K562 (cell line): ENCODE measurements around the gene TBP. TPM values are rescaled to one million over a fixed set of nuclear protein-coding genes. Genes with fewer than 3 reads are reported as not detected.

Experiments used
- CC2D1A ChIP-seq: fragments of 450-650 bp; IDR thresholded peaks from 2 replicates; pipeline ENCODE4 v1.6.1; 2017; ENCODE audit warnings: mild to moderate bottlenecking
- KDM2B ChIP-seq: fragments of 250-450 bp; sonication (Bioruptor Pico); IDR thresholded peaks from 2 replicates; pipeline ENCODE4 v1.8.0; 2021; ENCODE audit warnings: mild to moderate bottlenecking, moderate library complexity
- LARP7 ChIP-seq: fragments of 450-650 bp; IDR thresholded peaks from 2 replicates; pipeline ENCODE4 v1.6.1; 2016
- MAFF ChIP-seq: IDR thresholded peaks from 2 replicates; pipeline ENCODE4 v1.6.1; 2012; ENCODE audit warnings: low read length, improper control_type of control experiment
- MCM3 ChIP-seq: fragments of 450-650 bp; IDR thresholded peaks from 2 replicates; pipeline ENCODE4 v1.6.1; 2016
- MEF2A ChIP-seq: IDR thresholded peaks from 2 replicates; pipeline ENCODE4 v1.6.1; 2011; ENCODE audit warnings: low read depth, mild to moderate bottlenecking, low read length, moderate library complexity; ENCODE audit not compliant: control insufficient read depth
- MEIS2 ChIP-seq: fragments of 450-650 bp; IDR thresholded peaks from 2 replicates; pipeline ENCODE4 v1.6.1; 2014; ENCODE audit warnings: mild to moderate bottlenecking; ENCODE audit not compliant: partially characterized antibody
- MTA2 ChIP-seq: fragments of 450-650 bp; IDR thresholded peaks from 2 replicates; pipeline ENCODE4 v1.6.1; 2016; ENCODE audit warnings: low read depth
- NFYB ChIP-seq: IDR thresholded peaks from 2 replicates; pipeline ENCODE4 v1.6.1; 2011; ENCODE audit warnings: mild to moderate bottlenecking, moderate library complexity; ENCODE audit not compliant: insufficient read length; ENCODE audit errors: extremely low read depth
- PML ChIP-seq: IDR thresholded peaks from 2 replicates; pipeline ENCODE4 v1.6.1; 2012; ENCODE audit warnings: low read length, inconsistent platforms
- RAD51 ChIP-seq: fragments of 450-650 bp; IDR thresholded peaks from 2 replicates; pipeline ENCODE4 v1.7.1; 2016; ENCODE audit warnings: low read depth, mild to moderate bottlenecking, borderline replicate concordance
- TAF7 ChIP-seq: fragments of 450-650 bp; IDR thresholded peaks from 2 replicates; pipeline ENCODE4 v1.6.1; 2016; ENCODE audit warnings: missing genetic modification characterization, missing compliant biosample characterization
- TARDBP ChIP-seq: fragments of 450-650 bp; IDR thresholded peaks from 2 replicates; pipeline ENCODE4 v1.6.1; 2016
- YY1 ChIP-seq, 3 experiments: IDR thresholded peaks; 2 replicates each; pipeline ENCODE4 v1.6.1; 2011; ENCODE audit warnings: low read length in 2 of 3, mild to moderate bottlenecking in 2 of 3, moderate library complexity in 2 of 3, borderline replicate concordance in 1 of 3, control low read depth in 1 of 3, low read depth in 1 of 3; ENCODE audit not compliant: insufficient read depth in 3 of 3, insufficient replicate concordance in 2 of 3, control insufficient read depth in 1 of 3, insufficient read length in 1 of 3; ENCODE audit errors: extremely low read depth in 1 of 3
- ZNF274 ChIP-seq: IDR thresholded peaks from 2 replicates; pipeline ENCODE4 v1.6.1; 2011; ENCODE audit warnings: low read depth, mild to moderate bottlenecking, low read length, moderate library complexity, borderline replicate concordance
- ZNF77 ChIP-seq: fragments of 250-450 bp; sonication (Bioruptor Pico); IDR thresholded peaks from 2 replicates; pipeline ENCODE4 v1.5.0; 2020
- polyA plus RNA-seq, 8 experiments: library from polyadenylated mRNA; depleted of rRNA in 4 of 8; stranded (reverse) in 5 of 8; unstranded in 3 of 8; fragments of >200 nt; fragmentation: Nextera tagmentation in 2 of 8; fragmentation: Illumina TruSeq in 1 of 8; extraction: Ambion mirVana in 2 of 8; extraction: Trizol in 1 of 8; gene quantifications; 2 replicates each; pipeline versions ENCODE4 v1.2.1 to v1.2.3, GENCODE V29; 2011 to 2014; ENCODE audit warnings: inconsistent platforms in 1 of 8, missing spikeins in 1 of 8
- total RNA-seq, 7 experiments: library from RNA; depleted of rRNA in 6 of 7; stranded (reverse); fragments of >200 nt in 6 of 7; fragmentation: Illumina TruSeq in 2 of 7; extraction: Trizol in 2 of 7; gene quantifications; 2 replicates each; pipeline versions ENCODE4 v1.2.1 to v1.2.3, GENCODE V29; 2011 to 2021; ENCODE audit warnings: low replicate concordance in 1 of 7
- TF ChIP-seq, protein P1 (sequence below): fragments of 250-450 bp; sonication (Bioruptor Pico); IDR thresholded peaks from 2 replicates; pipeline ENCODE4 v1.8.0; 2022; ENCODE audit warnings: inconsistent platforms, mild to moderate bottlenecking, moderate library complexity, borderline replicate concordance
- TF ChIP-seq, protein P2 (sequence below): fragments of 250-450 bp; sonication (Bioruptor Pico); IDR thresholded peaks from 2 replicates; pipeline ENCODE4 v1.8.0; 2022; ENCODE audit warnings: moderate library complexity, mild to moderate bottlenecking, inconsistent platforms
- TF ChIP-seq, protein P3 (sequence below): fragments of 250-450 bp; sonication (Bioruptor Pico); IDR thresholded peaks from 2 replicates; pipeline ENCODE4 v1.5.0; 2022; ENCODE audit warnings: mild to moderate bottlenecking
- TF ChIP-seq, protein P4 (sequence below): fragments of 450-650 bp; IDR thresholded peaks from 2 replicates; pipeline ENCODE4 v1.6.1; 2017; ENCODE audit warnings: antibody characterized with exemption

Gene TBP
- total and polyA plus RNA-seq, 9 of the 15 experiments (the other 6 are each of a cell fraction or from before 2014, with no cell fraction given) = 28.5 to 86.1 (median 39.5) TPM

DNA sequence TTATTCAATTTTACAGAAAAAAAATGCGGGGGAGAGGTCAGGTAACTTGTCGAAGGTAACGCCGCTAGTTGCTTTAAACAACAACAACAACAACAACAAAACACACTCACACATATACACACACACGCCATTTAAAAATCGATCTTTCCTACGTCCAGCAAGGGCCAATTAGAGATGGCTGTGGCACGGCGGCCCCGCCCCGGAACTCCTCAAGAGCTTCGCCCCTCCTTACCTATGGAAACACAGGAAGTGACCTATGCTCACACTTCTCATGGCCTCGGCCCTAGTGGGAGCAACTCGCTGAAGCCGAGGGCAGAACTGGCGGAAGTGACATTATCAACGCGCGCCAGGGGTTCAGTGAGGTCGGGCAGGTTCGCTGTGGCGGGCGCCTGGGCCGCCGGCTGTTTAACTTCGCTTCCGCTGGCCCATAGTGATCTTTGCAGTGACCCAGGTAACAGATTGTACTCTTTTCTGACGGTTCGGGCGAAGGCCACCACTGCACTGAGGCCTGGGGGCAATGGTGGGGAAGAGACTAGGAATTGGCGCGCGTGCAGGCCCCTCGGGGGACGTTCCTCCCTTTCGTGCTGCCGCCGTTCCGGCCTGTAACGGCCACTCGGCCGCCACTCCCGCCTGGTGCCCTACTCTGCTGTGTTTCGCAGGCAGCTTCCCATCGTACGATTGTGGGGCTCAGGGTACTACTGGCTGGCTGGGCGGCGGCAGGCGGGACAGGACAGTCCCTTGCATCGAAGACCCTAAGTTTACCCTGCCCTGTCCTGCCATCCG, at the start of gene TBP (continued):
- TF ChIP-seq YY1 (IDR thresholded peaks at IDR 0.05; ENCODE audit: borderline replicate concordance in 1 of 3, control insufficient read depth in 1 of 3, extremely low read depth in 1 of 3, insufficient read depth in 3 of 3, insufficient read length in 1 of 3, insufficient replicate concordance in 2 of 3, low read depth in 1 of 3, low read length in 2 of 3) (peak; percentile 45 to 89 (median 88)), MCM3 (no peak), CC2D1A (peak; percentile 66; the same call in 1 of the 2 replicates), TAF7 (tag) (peak; percentile 30; the same call in 1 of the 2 replicates), RAD51 (0 out of 2 replicates have a peak, but pooled peaks have one; percentile 5), KDM2B (CRISPR knock-in tag) (peak; percentile 27; the same call in 1 of the 2 replicates), MEIS2 (peak; percentile 39), MAFF (no peak), TARDBP (no peak; the same call in 1 of the 2 replicates), MEF2A (no peak), LARP7 (0 out of 2 replicates have a peak, but pooled peaks have one; percentile 54), ZNF274 (no peak), ZNF77 (no peak), MTA2 (peak; percentile 36; the same call in 1 of the 2 replicates), PML (peak; percentile 72), NFYB (peak; percentile 82)
- TF ChIP-seq, protein P1, sequence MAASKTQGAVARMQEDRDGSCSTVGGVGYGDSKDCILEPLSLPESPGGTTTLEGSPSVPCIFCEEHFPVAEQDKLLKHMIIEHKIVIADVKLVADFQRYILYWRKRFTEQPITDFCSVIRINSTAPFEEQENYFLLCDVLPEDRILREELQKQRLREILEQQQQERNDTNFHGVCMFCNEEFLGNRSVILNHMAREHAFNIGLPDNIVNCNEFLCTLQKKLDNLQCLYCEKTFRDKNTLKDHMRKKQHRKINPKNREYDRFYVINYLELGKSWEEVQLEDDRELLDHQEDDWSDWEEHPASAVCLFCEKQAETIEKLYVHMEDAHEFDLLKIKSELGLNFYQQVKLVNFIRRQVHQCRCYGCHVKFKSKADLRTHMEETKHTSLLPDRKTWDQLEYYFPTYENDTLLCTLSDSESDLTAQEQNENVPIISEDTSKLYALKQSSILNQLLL = no peak
- TF ChIP-seq, protein P2, sequence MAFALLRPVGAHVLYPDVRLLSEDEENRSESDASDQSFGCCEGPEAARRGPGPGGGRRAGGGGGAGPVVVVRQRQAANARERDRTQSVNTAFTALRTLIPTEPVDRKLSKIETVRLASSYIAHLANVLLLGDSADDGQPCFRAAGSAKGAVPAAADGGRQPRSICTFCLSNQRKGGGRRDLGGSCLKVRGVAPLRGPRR (CRISPR knock-in tag) = 0 out of 2 replicates have a peak, but pooled peaks have one; percentile 27
- TF ChIP-seq, protein P3, sequence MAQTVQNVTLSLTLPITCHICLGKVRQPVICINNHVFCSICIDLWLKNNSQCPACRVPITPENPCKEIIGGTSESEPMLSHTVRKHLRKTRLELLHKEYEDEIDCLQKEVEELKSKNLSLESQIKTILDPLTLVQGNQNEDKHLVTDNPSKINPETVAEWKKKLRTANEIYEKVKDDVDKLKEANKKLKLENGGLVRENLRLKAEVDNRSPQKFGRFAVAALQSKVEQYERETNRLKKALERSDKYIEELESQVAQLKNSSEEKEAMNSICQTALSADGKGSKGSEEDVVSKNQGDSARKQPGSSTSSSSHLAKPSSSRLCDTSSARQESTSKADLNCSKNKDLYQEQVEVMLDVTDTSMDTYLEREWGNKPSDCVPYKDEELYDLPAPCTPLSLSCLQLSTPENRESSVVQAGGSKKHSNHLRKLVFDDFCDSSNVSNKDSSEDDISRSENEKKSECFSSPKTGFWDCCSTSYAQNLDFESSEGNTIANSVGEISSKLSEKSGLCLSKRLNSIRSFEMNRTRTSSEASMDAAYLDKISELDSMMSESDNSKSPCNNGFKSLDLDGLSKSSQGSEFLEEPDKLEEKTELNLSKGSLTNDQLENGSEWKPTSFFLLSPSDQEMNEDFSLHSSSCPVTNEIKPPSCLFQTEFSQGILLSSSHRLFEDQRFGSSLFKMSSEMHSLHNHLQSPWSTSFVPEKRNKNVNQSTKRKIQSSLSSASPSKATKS = no peak
- TF ChIP-seq, protein P4, sequence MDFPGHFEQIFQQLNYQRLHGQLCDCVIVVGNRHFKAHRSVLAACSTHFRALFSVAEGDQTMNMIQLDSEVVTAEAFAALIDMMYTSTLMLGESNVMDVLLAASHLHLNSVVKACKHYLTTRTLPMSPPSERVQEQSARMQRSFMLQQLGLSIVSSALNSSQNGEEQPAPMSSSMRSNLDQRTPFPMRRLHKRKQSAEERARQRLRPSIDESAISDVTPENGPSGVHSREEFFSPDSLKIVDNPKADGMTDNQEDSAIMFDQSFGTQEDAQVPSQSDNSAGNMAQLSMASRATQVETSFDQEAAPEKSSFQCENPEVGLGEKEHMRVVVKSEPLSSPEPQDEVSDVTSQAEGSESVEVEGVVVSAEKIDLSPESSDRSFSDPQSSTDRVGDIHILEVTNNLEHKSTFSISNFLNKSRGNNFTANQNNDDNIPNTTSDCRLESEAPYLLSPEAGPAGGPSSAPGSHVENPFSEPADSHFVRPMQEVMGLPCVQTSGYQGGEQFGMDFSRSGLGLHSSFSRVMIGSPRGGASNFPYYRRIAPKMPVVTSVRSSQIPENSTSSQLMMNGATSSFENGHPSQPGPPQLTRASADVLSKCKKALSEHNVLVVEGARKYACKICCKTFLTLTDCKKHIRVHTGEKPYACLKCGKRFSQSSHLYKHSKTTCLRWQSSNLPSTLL = no peak
